GM04503 (cell line): ENCODE results near the gene TMEM234.

Experiments
- DNase-seq: peaks from one replicate; pipeline ENCODE4 v3.0.0-alpha.2; 2012; ENCODE audit warnings: low read depth

The TMEM234 gene

DNA sequence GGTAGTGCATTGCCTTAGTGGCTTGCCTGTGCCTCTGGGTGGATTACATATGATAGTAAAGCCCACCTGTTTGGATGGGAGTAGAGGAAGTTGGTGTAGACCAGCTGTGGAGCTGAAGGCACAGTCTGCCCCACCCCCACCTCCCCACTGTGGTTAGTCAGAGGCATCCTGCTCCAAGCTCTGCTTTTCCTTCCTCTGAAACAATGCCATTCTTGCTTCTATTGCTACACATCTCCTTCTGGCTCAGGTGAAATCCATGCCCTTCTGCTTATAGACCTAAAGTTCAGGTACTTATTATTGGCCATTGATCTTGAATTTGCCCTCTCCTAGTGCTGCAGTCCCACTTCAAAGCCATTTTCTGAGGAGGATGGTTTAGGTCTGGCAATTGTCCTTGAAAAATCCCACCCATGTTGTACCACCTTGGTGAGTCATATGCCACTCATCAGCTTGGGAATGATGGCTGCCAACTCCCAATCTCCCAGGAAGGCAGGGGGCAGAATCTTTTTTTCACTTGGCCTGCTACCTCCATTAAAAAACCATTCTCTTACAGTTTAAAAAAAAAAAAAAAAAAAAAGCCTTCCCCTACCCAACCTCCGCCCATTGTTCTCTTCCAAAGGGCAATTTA lies 49.4 kb downstream of the TMEM234 start:
- DNase-seq: no peak

GRCh38 chr1:32170991-32171390 lies 51.2 kb downstream of the TMEM234 start:
- no peak for DNase-seq
